ENCODE data around the gene ATP6V0D1. TPM values are rescaled to one million over a fixed set of nuclear protein-coding genes. Genes with fewer than 3 reads are reported as not detected.

Gene ATP6V0D1
- total RNA-seq, 3 donors from 2014 or later = 101 to 122 (median 104) TPM

- no peaks in the 10 kb centered on the region for H3K27me3 ChIP-seq
- DNase-seq (ENCODE audit: low spot score in 2 of 2) = no peak
- no peaks in the 10 kb centered on the region for H3K36me3 ChIP-seq
- intact Hi-C loops (cut with DNase I; ENCODE audit: low total_unique reads) = no loop called here
- TF ChIP-seq POLR2A (IDR thresholded peaks at IDR 0.05) (no peak), POLR2AphosphoS5 (IDR thresholded peaks at IDR 0.05) (no peak)
- peak overlapping the region in 1 of 3 donors; percentile 44 for H3K4me3 ChIP-seq
- no peaks in the 10 kb centered on the region for H3K9me3 ChIP-seq
- peaks cover 7 to 27% of the 10 kb centered on the region in 2 donors for H3K4me1 ChIP-seq
- no peak overlapping the region for H3K27ac ChIP-seq
Measured at GRCh38 chr16:67399749-67400704, 80.9 kb downstream of the ATP6V0D1 start.

GRCh38 chr16:67399218-67399733 lies 81.7 kb downstream of the ATP6V0D1 start:
- no peaks in the 10 kb centered on the region for H3K36me3 ChIP-seq
- peak overlapping the region in 1 of 2 donors; percentile 86 for H3K27ac ChIP-seq
- intact Hi-C loops (cut with DNase I; ENCODE audit: low total_unique reads) = no loop called here
- H3K4me3 ChIP-seq = peak overlapping the region in 2 of 3 donors; percentile 22 to 44
- TF ChIP-seq POLR2AphosphoS5 (IDR thresholded peaks at IDR 0.05) = no peak
- peak; percentile 21 to 73 (median 58) for TF ChIP-seq CTCF (IDR thresholded peaks at IDR 0.05)
- no peak for TF ChIP-seq POLR2A (IDR thresholded peaks at IDR 0.05)
- H3K9me3 ChIP-seq = no peaks in the 10 kb centered on the region
- no peaks in the 10 kb centered on the region for H3K27me3 ChIP-seq
- no peak for DNase-seq (ENCODE audit: low spot score in 2 of 2)
- peaks cover 4 to 23% of the 10 kb centered on the region in 2 donors for H3K4me1 ChIP-seq

GRCh38 chr16:67398546-67399217 lies 82.3 kb downstream of the ATP6V0D1 start:
- DNase-seq (ENCODE audit: low spot score in 2 of 2) = no peak
- Histone ChIP-seq H3K27ac (peak overlapping the region; percentile 60 to 86), H3K4me3 (no peak overlapping the region), H3K36me3 (no peaks in the 10 kb centered on the region), H3K27me3 (no peaks in the 10 kb centered on the region), H3K4me1 (peaks cover 0 to 23% of the 10 kb centered on the region in 2 donors), H3K9me3 (no peaks in the 10 kb centered on the region)
- TF ChIP-seq POLR2A (IDR thresholded peaks at IDR 0.05) = no peak
- no peak for TF ChIP-seq CTCF (IDR thresholded peaks at IDR 0.05)
- TF ChIP-seq POLR2AphosphoS5 (IDR thresholded peaks at IDR 0.05) = no peak
- intact Hi-C loops (cut with DNase I; ENCODE audit: low total_unique reads) = no loop called here

GRCh38 chr16:67397812-67398545 lies 83.0 kb downstream of the ATP6V0D1 start:
- peak overlapping the region; percentile 60 to 86 for H3K27ac ChIP-seq
- H3K36me3 ChIP-seq = no peaks in the 10 kb centered on the region
- intact Hi-C loops (cut with DNase I; ENCODE audit: low total_unique reads) = no loop called here
- H3K27me3 ChIP-seq = no peaks in the 10 kb centered on the region
- peaks cover under 1 to 25% of the 10 kb centered on the region in 2 donors for H3K4me1 ChIP-seq
- H3K4me3 ChIP-seq = no peak overlapping the region
- DNase-seq (ENCODE audit: low spot score in 2 of 2) = no peak
- TF ChIP-seq POLR2AphosphoS5 (IDR thresholded peaks at IDR 0.05) = no peak
- TF ChIP-seq CTCF (IDR thresholded peaks at IDR 0.05) = no peak
- TF ChIP-seq POLR2A (IDR thresholded peaks at IDR 0.05) = no peak
- H3K9me3 ChIP-seq = no peaks in the 10 kb centered on the region
